ENCODE data around the gene G2E3. TPM values are rescaled to one million over a fixed set of nuclear protein-coding genes. Genes with fewer than 3 reads are reported as not detected.
"Not testable (repeated sequence)": the region's sequence is repeated elsewhere in the genome, so short reads cannot be mapped to it uniquely, and the experiment has no call there.

Gene G2E3
- total RNA-seq, 1 donor from 2014 or later: 33.6 TPM

GRCh38 chr14:30559638-30560091 lies 707 bp downstream of the G2E3 start:
- peak; percentile 73 for DNase-seq (ENCODE audit: low read depth)

- no peak for DNase-seq (ENCODE audit: low read depth)
These were observed 1.6 kb downstream of the G2E3 start for GRCh38 chr14:30560581-30560980.

- DNase-seq (ENCODE audit: low read depth): no peak
These were observed 5.4 kb downstream of the G2E3 start for GRCh38 chr14:30564235-30564867.

- DNase-seq (ENCODE audit: low read depth): no peak
These were observed 5.9 kb downstream of the G2E3 start for GRCh38 chr14:30564868-30565248.

- DNase-seq (ENCODE audit: low read depth): peak; percentile 42
These were observed 10.4 kb downstream of the G2E3 start for GRCh38 chr14:30569216-30569902.

- DNase-seq (ENCODE audit: low read depth): no peak
These were observed 10.9 kb downstream of the G2E3 start for GRCh38 chr14:30569903-30570226.

GRCh38 chr14:30572237-30572636 lies 13.3 kb downstream of the G2E3 start:
- DNase-seq (ENCODE audit: low read depth): no peak

- no peak for DNase-seq (ENCODE audit: low read depth)
These were observed 13.8 kb downstream of the G2E3 start for GRCh38 chr14:30572771-30573170.

GRCh38 chr14:30573226-30573814 lies 14.4 kb downstream of the G2E3 start:
- DNase-seq (ENCODE audit: low read depth): peak; percentile 79

- DNase-seq (ENCODE audit: low read depth): no peak
These were observed 15.0 kb downstream of the G2E3 start for GRCh38 chr14:30573966-30574365.

- not testable (repeated sequence) for DNase-seq (ENCODE audit: low read depth)
These were observed 15.8 kb downstream of the G2E3 start for GRCh38 chr14:30574777-30575176.

- DNase-seq (ENCODE audit: low read depth): not testable (repeated sequence)
These were observed 17.4 kb downstream of the G2E3 start for GRCh38 chr14:30576333-30576732.

GRCh38 chr14:30580616-30581282 lies 21.8 kb downstream of the G2E3 start:
- DNase-seq (ENCODE audit: low read depth): peak; percentile 12

GRCh38 chr14:30581283-30581625 lies 22.3 kb downstream of the G2E3 start:
- no peak for DNase-seq (ENCODE audit: low read depth)

- no peak for DNase-seq (ENCODE audit: low read depth)
These were observed 23.4 kb downstream of the G2E3 start for GRCh38 chr14:30582376-30582775.

GRCh38 chr14:30584058-30584630 lies 25.2 kb downstream of the G2E3 start:
- no peak for DNase-seq (ENCODE audit: low read depth)

GRCh38 chr14:30585204-30585603 lies 26.2 kb downstream of the G2E3 start:
- DNase-seq (ENCODE audit: low read depth): no peak

- no peak for DNase-seq (ENCODE audit: low read depth)
These were observed 28.2 kb downstream of the G2E3 start for GRCh38 chr14:30587141-30587540.

GRCh38 chr14:30588873-30589272 lies 29.9 kb downstream of the G2E3 start:
- DNase-seq (ENCODE audit: low read depth): no peak

- no peak for DNase-seq (ENCODE audit: low read depth)
These were observed 38.0 kb downstream of the G2E3 start for GRCh38 chr14:30596935-30597334.

- DNase-seq (ENCODE audit: low read depth): no peak
These were observed 38.5 kb downstream of the G2E3 start for GRCh38 chr14:30597504-30597903.

All from renal cortical epithelial cell (primary cell).